CD4-positive, alpha-beta T cell (primary cell): ENCODE data around the gene SLC27A2. TPM values are rescaled to one million over a fixed set of nuclear protein-coding genes. Genes with fewer than 3 reads are reported as not detected.

ENCODE experiments used
- ATAC-seq: fragments of 200-7000 bp; cut with Tn5 transposase; one replicate; pipeline ENCODE4 v1.10.0; 2022; ENCODE audit warnings: mild to moderate bottlenecking; ENCODE audit not compliant: poor library complexity
- CTCF ChIA-PET: fragments of 350-600 bp; sonication (Branson Sonifier 250); formaldehyde crosslinking; loops from one replicate; lab custom pipeline; 2021; ENCODE audit warnings: antibody characterized with exemption, inconsistent platforms; lab: Charles Lee
- POLR2A ChIA-PET: fragments of 350-600 bp; sonication (Branson Sonifier 250); formaldehyde crosslinking; loops from one replicate; lab custom pipeline; 2021; ENCODE audit warnings: antibody characterized with exemption, inconsistent platforms; lab: Charles Lee
- DNase-seq, 14 experiments: peaks; one replicate each; pipeline ENCODE4 v3.0.0-alpha.2; 2013 to 2020; ENCODE audit warnings: mixed read lengths in 2 of 14
- H3K27ac ChIP-seq, 2 donors: one replicate each; pipeline versions ENCODE4 v1.5.1 to v1.7.0; 2013; ENCODE audit warnings: low read length in 2 of 2, low read depth in 1 of 2, mild to moderate bottlenecking in 1 of 2
- H3K27me3 ChIP-seq, 2 experiments: 1 replicate in 1 of 2; 2 replicates in 1 of 2; pipeline versions ENCODE4 v1.6.1 to v1.7.0; 2013; ENCODE audit warnings: low read length in 2 of 2, control low read depth in 1 of 2, mild to moderate bottlenecking in 1 of 2, moderate library complexity in 1 of 2; ENCODE audit not compliant: insufficient read depth in 2 of 2, control insufficient read depth in 1 of 2
- H3K36me3 ChIP-seq: one replicate; pipeline ENCODE4 v1.6.1; 2013; ENCODE audit warnings: low read length, control low read depth; ENCODE audit not compliant: insufficient read depth
- H3K4me1 ChIP-seq: one replicate; pipeline ENCODE4 v1.6.1; 2013; ENCODE audit warnings: low read length, control low read depth; ENCODE audit not compliant: insufficient read depth
- H3K4me3 ChIP-seq: one replicate; pipeline ENCODE4 v1.5.1; 2013; ENCODE audit warnings: mild to moderate bottlenecking, low read length, moderate library complexity
- H3K9me3 ChIP-seq, 2 experiments: 1 replicate in 1 of 2; 2 replicates in 1 of 2; pipeline versions ENCODE4 v1.6.1 to v1.7.0; 2013; ENCODE audit warnings: low read length in 2 of 2, mild to moderate bottlenecking in 2 of 2, control low read depth in 1 of 2, moderate library complexity in 1 of 2; ENCODE audit not compliant: control insufficient read depth in 1 of 2, insufficient read depth in 1 of 2
- H3K27ac Mint-ChIP-seq: one replicate; pipeline ENCODE4 v1.8.0; 2020; ENCODE audit warnings: mixed read lengths
- H3K27me3 Mint-ChIP-seq: one replicate; pipeline ENCODE4 v1.8.0; 2021; ENCODE audit warnings: mixed read lengths
- H3K36me3 Mint-ChIP-seq: one replicate; pipeline ENCODE4 v1.8.0; 2021; ENCODE audit warnings: low read depth, mixed read lengths
- H3K4me1 Mint-ChIP-seq: one replicate; pipeline ENCODE4 v1.8.0; 2021; ENCODE audit warnings: low read depth, mixed read lengths
- H3K4me3 Mint-ChIP-seq: one replicate; pipeline ENCODE4 v1.8.0; 2020; ENCODE audit warnings: mild to moderate bottlenecking, mixed read lengths
- H3K9me3 Mint-ChIP-seq: one replicate; pipeline ENCODE4 v1.8.0; 2020; ENCODE audit warnings: mixed read lengths
- intact Hi-C, 2 experiments: fragments of 100-400 bp; cut with DNase I in 1 of 2; cut with micrococcal nuclease in 1 of 2; formaldehyde crosslinking; loops; one replicate each; pipeline versions ENCODE4 v1.15.1 to v1.9.0; 2023 to 2025; cut with DNase I, micrococcal nuclease
- total RNA-seq, 174 experiments: library from RNA in 2 of 174; stranded (reverse) in 2 of 174; gene quantifications; one replicate each; pipeline ENCODE4 v1.2.3 and lab custom pipeline; 2021 to 2026
- TF ChIP-seq, protein P1 (sequence below): fragments of 200-600 bp; IDR thresholded peaks from one replicate; pipeline ENCODE4 v1.8.0; 2022; ENCODE audit warnings: antibody characterized with exemption, mild to moderate bottlenecking

Gene SLC27A2
- total RNA-seq, 2 experiments from 2014 or later, result 0.22 to 0.31 TPM

DNA sequence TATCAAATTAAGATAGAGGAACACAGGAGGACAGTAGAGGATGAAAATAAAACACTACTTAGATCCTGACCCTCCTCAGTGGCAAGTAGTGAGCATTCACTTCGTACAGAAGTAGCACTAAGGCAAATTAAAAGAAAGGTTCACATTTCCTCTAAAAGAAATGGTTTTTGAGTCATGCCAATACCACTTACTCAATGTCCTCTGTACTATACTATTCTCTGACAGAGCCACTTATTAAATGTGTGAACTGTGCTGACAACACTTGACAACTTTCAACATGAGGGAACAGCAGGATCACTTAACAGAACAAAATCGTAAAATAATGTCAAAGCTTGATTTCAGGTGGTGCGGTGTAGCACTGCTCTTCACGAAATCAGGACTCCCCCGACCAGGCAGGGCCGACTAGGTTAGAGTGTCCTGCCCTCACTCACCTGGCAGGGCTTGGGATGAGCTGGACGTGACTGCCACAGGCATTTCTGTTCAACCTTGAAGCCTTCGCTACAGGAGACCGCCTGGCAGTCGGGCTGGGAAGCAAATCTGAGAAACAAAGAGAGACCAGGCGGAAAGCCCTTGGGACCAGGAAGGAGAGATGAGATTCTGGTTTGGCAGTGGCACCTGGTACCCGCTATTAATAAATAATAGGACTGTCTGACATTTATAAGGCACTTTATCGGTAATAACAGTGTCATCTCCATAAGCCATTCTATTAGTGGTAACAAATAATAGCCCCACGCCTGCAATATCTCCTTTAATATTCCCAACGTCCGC, 611 bp upstream of the SLC27A2 start:
- Histone ChIP-seq H3K36me3 (no peaks in the 10 kb centered on the region), H3K4me3 (no peak overlapping the region), H3K27ac (no peak overlapping the region), H3K9me3 (no peaks in the 10 kb centered on the region), H3K27me3 (peaks cover 11 to 14% of the 10 kb centered on the region in 2 experiments), H3K4me1 (peaks cover 13% of the 10 kb centered on the region)
- H3K27me3 Mint-ChIP-seq, result peaks cover 34% of the 10 kb centered on the region
- intact Hi-C loops, result loop anchor here in 1 of 2 experiments (5.0 kb wide), 1 partner anchor 136 kb away; no protein-coding TSS in a partner anchor
- H3K27ac Mint-ChIP-seq, result no peak overlapping the region
- DNase-seq, result no peak
- POLR2A ChIA-PET, result interaction anchor here (0.6 to 2.0 kb wide), 2 partner anchors 172 to 174 kb away, joined by 4 to 5 read pairs; partner anchors contain the start of gene GABPB1
- H3K36me3 Mint-ChIP-seq, result no peaks in the 10 kb centered on the region
- peaks cover 22% of the 10 kb centered on the region for H3K4me1 Mint-ChIP-seq
- TF ChIP-seq, protein P1, sequence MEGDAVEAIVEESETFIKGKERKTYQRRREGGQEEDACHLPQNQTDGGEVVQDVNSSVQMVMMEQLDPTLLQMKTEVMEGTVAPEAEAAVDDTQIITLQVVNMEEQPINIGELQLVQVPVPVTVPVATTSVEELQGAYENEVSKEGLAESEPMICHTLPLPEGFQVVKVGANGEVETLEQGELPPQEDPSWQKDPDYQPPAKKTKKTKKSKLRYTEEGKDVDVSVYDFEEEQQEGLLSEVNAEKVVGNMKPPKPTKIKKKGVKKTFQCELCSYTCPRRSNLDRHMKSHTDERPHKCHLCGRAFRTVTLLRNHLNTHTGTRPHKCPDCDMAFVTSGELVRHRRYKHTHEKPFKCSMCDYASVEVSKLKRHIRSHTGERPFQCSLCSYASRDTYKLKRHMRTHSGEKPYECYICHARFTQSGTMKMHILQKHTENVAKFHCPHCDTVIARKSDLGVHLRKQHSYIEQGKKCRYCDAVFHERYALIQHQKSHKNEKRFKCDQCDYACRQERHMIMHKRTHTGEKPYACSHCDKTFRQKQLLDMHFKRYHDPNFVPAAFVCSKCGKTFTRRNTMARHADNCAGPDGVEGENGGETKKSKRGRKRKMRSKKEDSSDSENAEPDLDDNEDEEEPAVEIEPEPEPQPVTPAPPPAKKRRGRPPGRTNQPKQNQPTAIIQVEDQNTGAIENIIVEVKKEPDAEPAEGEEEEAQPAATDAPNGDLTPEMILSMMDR, result no peak
- ATAC-seq, result no peak
- no peaks in the 10 kb centered on the region for H3K9me3 Mint-ChIP-seq
- CTCF ChIA-PET, result no interaction called here
- H3K4me3 Mint-ChIP-seq, result peak overlapping the region; percentile 57

DNA sequence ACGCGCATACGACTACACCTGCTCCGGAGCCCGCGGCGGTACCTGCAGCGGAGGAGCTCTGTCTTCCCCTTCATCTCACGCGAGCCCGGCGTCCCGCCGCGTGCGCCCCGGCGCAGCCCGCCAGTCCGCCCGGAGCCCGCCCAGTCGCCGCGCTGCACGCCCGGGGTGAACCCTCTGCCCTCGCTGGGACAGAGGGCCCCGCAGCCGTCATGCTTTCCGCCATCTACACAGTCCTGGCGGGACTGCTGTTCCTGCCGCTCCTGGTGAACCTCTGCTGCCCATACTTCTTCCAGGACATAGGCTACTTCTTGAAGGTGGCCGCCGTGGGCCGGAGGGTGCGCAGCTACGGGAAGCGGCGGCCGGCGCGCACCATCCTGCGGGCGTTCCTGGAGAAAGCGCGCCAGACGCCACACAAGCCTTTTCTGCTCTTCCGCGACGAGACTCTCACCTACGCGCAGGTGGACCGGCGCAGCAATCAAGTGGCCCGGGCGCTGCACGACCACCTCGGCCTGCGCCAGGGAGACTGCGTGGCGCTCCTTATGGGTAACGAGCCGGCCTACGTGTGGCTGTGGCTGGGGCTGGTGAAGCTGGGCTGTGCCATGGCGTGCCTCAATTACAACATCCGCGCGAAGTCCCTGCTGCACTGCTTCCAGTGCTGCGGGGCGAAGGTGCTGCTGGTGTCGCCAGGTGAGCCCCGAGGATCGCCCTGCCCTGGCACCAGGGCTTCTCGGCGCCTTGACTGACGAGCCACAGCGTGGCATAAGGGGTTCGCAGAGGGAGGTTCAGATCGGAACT, 420 bp downstream of the SLC27A2 start:
- TF ChIP-seq, protein P1, result no peak
- DNase-seq, result peak in 11 of 14 experiments; percentile 3 to 67 (median 13)
- ChIA-PET CTCF (interaction anchor here (1.4 kb wide), 1 partner anchor 133 kb away, joined by 5 read pairs; no protein-coding TSS in a partner anchor), POLR2A (interaction anchor here (0.6 to 2.0 kb wide), 2 partner anchors 171 to 173 kb away, joined by 4 to 5 read pairs; partner anchors contain the start of gene GABPB1)
- Mint-ChIP-seq H3K4me3 (peak overlapping the region; percentile 92), H3K27me3 (peaks cover 41% of the 10 kb centered on the region), H3K9me3 (no peaks in the 10 kb centered on the region), H3K27ac (no peak overlapping the region), H3K36me3 (no peaks in the 10 kb centered on the region), H3K4me1 (peaks cover 22% of the 10 kb centered on the region)
- Histone ChIP-seq H3K27ac (no peak overlapping the region), H3K4me1 (peaks cover 13% of the 10 kb centered on the region), H3K36me3 (no peaks in the 10 kb centered on the region), H3K9me3 (no peaks in the 10 kb centered on the region), H3K27me3 (peaks cover 11 to 12% of the 10 kb centered on the region in 2 experiments), H3K4me3 (peak overlapping the region; percentile 59)
- intact Hi-C loops, result loop anchor here in 1 of 2 experiments (5.0 kb wide), 1 partner anchor 135 kb away; no protein-coding TSS in a partner anchor
- ATAC-seq, result peak; percentile 56

DNA sequence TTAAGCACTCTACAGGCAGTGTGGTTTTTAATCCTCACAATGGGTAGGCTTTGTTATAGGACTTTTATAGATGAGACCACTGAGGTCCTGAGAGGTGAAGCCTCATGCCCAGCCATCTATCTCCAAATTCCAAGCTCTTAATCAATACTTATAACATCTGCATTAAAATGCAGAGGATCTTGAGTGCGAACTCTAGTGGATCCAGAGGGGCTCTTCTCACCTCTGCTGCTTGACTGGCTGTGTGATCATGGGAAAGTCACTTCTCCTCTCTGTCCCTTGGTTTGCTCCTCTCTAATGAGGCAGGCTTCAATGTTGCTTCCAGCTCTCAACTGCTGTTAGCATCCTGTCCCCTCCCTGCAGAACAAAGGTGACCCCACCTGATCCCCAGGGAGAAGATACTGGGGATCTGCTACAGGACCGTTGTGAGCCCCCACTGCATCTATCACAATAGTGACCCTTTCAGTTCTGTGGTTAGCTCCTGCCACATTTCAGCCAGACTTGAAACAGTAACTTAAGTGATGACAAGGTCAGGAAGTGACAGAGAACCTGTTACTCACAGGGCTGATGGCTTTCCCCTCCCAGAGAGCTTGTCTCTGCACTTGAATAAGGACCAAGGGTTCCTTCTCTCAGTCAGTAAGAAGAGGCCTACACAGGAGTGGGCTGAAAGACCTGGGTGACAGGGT, 1.3 kb downstream of the SLC27A2 start:
- CTCF ChIA-PET, result interaction anchor here (1.4 kb wide), 1 partner anchor 133 kb away, joined by 5 read pairs; no protein-coding TSS in a partner anchor
- peaks cover 11 to 12% of the 10 kb centered on the region in 2 experiments for H3K27me3 ChIP-seq
- H3K36me3 ChIP-seq, result no peaks in the 10 kb centered on the region
- no peaks in the 10 kb centered on the region for H3K9me3 ChIP-seq
- TF ChIP-seq, protein P1, result no peak
- peak in 1 of 14 experiments; percentile 7 for DNase-seq
- POLR2A ChIA-PET, result interaction anchor here (2.0 kb wide), 1 partner anchor 170 kb away, joined by 5 read pairs; no protein-coding TSS in a partner anchor
- no peak for ATAC-seq
- peaks cover 41% of the 10 kb centered on the region for H3K27me3 Mint-ChIP-seq
- peaks cover 13% of the 10 kb centered on the region for H3K4me1 ChIP-seq
- H3K4me3 Mint-ChIP-seq, result peak overlapping the region; percentile 92
- no peaks in the 10 kb centered on the region for H3K9me3 Mint-ChIP-seq
- intact Hi-C loops, result loop anchor here in 1 of 2 experiments (5.0 kb wide), 1 partner anchor 134 kb away; no protein-coding TSS in a partner anchor
- H3K4me1 Mint-ChIP-seq, result peaks cover 22% of the 10 kb centered on the region
- no peak overlapping the region for H3K27ac ChIP-seq
- no peaks in the 10 kb centered on the region for H3K36me3 Mint-ChIP-seq
- H3K27ac Mint-ChIP-seq, result no peak overlapping the region
- H3K4me3 ChIP-seq, result peak overlapping the region; percentile 59
